ENCODE results near the gene ABHD14A.
"Not testable (repeated sequence)": the region's sequence is repeated elsewhere in the genome, so short reads cannot be mapped to it uniquely, and the experiment has no call there.

ABHD14A gene

DNA sequence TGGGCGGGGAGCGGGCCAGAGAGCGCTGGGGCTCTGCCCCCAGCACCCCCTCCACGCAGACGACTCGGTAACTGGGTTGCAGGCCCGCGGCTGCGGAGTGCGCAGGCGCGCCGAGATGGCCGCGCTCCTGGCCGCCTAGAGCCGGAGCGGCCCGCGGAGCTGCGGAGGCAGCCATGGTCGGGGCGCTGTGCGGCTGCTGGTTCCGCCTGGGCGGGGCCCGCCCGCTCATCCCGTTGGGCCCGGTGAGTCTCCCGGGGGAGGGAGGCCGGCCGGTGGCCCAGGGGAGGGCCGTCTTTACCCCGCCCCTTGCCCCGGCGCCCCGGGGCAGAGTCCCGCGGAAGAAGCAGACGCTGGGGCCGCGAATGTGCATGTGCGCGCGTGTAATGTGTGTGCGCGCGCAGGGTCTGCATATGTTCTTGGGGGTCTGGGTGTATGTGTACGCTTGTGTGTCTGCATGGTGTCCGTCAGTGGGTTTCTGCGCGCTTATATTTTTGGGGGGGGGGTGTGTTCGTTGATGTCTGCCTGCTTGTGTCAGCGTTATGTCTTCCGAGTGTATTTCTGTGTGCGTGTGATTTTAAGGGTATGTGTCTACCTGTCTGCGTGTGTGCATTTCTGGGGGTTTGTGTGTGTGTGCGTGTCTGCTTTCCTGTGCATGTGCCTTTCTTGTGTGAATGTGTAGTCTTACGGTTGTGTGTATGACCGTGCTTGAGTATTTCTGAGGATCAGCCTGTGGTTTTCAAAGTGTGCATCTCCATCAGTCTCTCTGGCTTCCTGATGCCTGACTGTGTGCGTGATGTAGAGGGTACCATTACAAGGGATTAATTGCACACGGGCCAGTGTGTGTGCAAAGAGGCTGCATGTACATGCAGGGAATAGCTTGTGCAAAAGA is at the start of gene ABHD14A:
ABHD14A (plus strand) TSS at position 102 of the 889 bp plus-strand sequence; CDS start at position 174, 72 bp downstream.
- no peak for DNase-seq (ENCODE audit: low read depth)

DNA sequence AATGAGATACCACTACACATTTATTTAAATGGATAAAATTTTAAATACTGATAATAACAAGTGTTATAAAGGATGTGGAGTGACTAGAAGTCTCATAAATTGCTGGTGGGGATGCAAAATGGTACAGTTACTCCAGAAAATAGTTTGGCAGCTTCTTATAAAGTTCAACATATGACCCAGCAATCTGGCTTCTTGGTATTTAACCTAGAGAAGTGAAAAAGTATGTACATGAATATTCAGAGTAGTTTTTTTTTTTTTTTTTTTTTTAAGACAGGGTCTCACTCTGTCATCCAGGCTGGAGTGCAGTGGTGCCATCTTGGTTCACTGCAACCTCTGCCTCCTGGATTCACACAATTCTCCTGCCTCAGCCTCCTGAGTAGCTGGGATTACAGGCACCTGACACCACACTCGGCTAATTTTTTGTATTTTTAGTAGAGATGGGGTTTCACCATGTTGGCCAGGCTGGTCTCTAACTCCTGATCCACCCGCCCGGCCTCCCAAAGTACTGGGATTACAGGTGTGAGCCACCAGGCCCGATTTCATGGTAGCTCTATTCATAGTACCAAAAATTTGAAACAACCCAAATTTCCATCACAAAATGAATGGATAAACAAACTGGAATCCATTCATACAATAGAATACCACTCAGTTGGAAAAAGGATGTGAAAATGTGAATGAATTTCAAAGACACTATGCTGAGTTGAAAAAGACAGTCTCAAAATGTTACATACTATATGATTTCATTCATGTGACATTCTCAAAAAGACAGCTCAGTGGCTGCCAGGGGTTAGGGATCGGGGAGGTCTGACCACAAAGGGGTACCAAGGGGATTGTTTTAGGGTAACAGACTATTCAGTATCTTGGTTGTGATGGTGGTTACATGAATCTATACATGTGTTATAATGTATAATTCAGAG is 47.5 kb upstream of the ABHD14A start:
- no peak for DNase-seq (ENCODE audit: low read depth)

DNA sequence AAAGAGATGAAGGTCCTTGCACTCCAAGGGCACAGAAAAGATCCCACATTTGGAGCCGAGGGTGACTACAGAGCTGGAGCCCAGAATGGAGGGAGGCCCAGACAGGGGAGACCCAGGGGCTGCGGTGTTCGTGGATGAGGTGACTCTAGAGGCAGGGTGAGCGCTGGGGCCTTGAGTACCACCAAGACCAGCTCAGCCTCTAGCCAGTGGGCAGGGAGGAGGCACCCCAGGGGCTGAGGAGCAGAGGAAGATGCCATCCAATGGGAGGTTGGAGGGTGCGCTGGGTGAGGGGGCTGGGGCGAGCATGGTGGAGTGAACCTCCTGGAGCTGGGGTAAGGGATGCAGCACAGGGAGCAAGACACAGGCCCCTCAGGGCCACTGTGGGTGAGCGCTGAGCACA is 46.4 kb upstream of the ABHD14A start:
- DNase-seq (ENCODE audit: low read depth), result no peak

DNA sequence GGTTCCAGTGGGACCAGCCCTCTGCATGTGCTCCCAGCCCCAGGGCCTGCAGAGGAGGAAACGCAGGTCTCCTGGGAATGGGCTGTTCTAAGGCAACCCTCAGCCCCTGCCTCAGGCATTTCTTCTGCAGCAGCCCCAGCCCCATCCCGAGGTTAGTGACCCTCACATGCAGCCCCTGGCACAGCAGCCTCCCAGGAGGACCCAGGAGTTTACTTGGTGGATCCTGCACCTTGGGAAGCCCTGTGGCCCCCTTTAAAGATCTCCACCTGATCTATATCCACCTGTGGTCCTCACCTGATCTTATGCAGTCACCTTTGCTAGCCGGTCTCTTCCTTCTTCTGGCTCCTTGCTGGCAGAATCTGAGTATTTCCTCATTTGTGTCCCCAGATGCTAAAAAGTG is 45.9 kb upstream of the ABHD14A start:
- DNase-seq (ENCODE audit: low read depth), result not testable (repeated sequence)

GRCh38 chr3:51929420-51930003 is 45.4 kb upstream of the ABHD14A start:
- DNase-seq (ENCODE audit: low read depth), result no peak

- DNase-seq (ENCODE audit: low read depth), result no peak
Measured at GRCh38 chr3:51930439-51930838, 44.4 kb upstream of the ABHD14A start.

DNA sequence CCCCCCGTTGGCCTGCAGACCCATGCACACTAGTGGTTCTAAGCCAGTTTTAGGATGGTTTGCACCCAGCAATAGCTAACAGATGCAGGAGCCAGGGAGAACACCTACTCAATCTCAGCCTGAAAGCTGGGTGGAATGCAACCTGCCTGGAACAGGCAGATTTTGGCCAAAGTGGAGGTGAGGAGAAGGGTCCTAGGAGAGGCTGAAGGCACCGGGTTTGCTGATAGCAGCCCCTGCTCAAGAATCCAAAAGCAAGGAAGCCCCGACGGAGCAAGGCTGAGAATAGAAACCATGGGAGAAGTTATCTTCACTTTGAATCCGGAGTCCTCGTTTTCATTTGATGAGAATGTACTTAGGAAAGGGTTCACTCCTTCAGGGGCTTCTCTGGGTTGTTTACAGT is 43.1 kb upstream of the ABHD14A start:
- DNase-seq (ENCODE audit: low read depth), result no peak

DNA sequence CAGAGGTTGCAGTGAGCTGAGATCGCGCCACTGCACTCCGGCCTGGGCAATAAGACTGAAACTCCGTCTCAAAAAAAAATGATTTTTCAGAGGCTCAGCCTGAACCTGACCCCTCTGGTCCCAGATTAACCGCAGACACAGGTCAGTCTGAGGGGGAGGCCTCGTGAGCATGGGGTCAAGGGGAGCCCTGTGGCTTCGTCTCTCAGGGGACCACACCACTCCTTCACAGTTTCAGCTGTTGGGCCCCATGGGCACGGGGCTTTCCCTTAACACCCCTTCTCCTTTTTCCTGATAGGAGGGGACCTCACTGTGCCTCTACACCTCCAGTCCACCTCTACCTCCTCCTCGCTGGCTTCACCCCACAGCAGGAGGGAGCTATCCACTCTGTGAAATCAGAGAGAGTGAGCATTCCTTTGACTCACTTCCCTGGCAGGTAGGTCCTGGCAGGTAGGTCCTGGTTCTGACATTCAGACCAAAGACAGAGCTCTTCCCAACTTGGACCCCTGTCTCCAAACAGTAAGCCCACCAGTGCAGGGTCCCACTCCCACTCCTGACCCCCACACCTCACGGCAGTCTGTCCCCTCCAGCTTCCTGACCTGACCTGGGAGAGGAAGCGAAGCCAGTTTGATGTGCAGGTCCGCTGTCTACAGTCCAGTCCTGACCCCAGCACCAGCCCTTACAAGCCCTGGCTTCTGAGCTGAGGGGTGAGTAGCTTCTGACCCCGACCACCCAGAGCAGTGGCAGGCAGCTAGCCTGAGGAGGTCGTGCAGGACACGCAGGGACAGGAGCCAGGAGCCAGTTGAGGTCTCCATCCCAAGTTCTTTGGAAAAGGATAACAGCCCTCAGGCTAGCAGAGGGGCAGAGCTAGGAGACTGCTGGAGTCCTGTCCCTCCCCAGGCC is 42.1 kb upstream of the ABHD14A start:
- DNase-seq (ENCODE audit: low read depth), result no peak

- no peak for DNase-seq (ENCODE audit: low read depth)
Measured at GRCh38 chr3:51933471-51934138, 41.3 kb upstream of the ABHD14A start.

DNA sequence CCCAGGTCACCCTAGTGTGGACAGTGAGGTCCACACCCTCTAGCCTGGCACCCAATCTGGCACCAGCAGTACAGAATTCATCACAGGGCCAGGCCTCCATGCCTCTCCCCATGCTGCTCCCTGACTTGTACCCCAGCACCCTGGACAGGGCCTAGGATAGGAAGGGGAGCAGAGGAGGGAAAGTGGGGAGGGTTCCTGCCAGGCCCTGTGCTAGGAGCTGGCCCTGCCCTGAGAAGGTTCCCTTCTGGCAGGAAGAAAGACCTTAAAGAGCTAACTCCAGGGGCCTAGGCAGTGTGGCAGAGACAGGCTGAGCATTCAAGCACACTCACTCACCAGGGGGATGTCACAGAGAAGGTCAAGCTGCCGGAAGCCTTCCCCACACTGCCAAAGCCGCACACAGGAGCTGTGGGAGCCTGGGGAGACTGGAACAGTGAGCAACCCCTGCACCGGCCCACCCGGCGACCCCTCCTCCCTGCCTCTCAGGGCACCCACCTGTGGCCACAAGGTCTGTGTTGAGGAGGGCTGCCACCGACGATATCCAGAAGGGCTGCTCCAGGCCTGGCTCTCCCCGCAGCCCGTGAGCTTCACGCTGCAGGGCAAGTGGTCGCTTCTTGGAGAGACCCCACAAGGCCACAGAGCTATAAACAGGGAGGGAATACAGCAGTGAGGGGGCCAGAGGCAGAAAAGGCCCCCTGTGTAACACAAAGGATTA is 40.6 kb upstream of the ABHD14A start:
- no peak for DNase-seq (ENCODE audit: low read depth)

DNA sequence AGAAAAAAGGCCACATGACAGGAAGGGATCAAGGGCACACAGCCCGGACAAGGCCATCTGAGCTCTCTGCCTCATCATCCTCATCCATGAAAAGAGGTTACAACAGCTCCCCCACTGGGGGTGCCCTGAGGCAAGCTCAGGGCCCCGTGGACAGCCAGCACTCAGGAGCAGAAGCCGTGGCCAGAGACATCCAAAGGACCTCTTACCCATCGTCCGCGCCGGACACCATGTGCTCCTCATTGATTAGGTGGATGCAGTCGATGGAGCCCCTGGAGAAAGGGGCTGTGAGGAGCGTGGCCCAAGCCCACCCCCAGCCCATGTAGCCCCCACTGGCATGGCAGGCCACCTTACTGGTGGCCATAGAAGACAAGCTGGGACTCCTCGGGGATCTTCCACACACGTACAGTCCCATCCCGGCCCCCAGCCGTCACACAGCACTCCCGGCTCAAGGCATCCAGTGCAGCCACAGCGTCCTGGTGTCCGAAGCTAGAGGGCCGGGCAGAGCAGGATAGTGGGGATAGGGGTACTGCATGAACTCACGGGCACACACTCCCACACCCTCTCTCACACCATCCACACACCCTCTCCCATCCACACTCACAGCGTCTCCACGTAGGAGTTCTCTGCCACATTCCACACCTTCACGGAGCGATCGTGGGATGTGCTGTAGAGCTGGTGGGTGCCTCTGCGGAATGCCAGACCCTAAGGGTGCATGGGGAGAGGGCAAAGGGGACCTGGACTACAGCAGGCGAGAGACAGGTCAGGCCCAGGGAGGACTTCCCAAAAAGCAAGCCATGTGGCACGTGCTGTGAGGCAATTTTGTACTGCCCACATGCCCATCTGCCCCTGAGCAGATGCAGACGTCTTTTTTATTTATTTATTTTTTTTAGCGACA is 39.6 kb upstream of the ABHD14A start:
- DNase-seq (ENCODE audit: low read depth), result no peak

GRCh38 chr3:51935886-51936755 is 38.7 kb upstream of the ABHD14A start:
- no peak for DNase-seq (ENCODE audit: low read depth)

DNA sequence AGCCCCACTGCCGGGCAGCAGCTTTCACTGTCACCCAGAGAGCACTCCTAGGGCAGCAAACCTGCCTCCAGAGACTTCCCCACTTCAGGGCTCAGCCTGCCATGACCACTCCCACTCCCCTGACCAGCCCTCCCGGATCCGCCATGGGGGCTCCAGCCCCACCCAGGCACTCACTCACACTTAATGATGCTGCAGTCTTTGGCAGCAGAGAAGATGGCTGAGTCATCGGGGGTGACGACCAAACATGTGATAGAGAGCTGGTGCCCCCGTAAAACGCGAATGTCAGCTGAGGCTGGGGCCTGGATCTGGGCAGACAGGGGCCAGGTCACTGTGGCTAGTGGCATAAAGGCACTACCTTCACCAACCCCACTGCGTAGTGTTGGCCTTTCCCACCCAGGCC is 37.9 kb upstream of the ABHD14A start:
- DNase-seq (ENCODE audit: low read depth), result no peak

GRCh38 chr3:51937611-51938450 is 37.0 kb upstream of the ABHD14A start:
- DNase-seq (ENCODE audit: low read depth), result no peak

DNA sequence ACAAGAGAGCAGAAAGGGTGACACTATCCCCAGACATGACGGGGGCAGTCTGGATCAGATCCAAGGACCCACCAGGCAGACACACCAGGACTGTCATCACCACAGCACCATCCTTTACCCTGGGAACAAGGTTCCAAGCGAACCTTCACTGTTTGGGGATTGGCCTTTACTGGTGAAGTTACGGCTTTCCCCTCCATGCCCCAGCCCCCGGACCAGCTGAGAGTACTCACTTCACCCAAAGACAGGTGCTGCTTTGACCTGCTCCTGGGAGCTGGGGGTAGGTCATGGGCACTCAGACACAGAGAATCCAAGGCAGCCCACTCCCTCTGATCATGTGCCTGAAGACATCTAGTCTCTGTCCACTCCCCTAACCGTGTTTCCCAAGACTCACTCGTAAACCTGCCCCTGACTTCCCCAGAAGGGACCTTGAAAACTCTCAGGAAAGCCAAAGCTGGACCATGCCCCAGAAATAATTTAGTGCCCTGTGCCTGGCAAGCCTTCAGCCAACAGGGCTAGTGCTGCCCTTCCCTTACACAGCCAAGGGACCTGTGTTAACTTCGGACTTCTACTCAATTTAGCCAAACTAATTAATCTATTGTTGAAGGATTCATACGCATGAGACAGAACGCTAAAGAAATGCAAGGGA is 36.0 kb upstream of the ABHD14A start:
- no peak for DNase-seq (ENCODE audit: low read depth)

DNA sequence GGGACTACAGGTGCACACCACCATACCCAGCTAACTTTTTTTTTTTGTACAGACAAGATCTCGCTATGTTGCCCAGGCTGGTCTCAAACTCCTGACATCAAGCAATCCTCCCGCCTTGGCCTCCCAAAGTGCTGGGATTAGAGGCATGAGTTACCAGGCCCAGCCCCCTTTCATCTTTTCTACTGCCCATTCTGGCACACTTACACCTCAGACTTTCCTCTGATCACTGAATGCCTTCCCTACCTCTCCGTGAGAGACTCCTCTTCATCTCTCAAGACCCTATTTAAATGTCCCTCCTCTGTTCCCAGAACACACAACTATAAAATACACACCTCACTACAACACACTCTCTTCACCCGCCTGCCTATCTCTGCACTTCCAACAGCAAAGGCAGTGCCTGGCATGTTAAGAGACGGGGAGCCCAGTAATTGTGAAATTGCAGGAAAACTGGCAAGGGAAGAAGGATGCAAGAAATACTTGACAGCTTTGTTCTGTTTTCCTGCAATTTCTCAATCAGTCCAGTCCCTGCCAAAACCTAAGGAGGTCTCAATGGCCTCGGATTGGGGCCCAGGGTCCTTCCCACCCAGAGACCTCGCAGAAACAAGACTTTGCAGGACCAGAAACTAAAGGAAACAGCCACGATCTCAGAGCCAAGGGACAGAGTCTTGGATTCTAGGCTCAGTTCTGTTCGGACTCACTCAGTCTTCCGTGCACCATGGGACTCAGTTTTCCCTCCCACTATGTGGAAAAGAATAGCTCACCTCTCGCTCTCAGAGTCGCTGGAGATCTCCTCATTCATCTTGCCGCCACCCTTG is 34.0 kb upstream of the ABHD14A start:
- no peak for DNase-seq (ENCODE audit: low read depth)
